Superior temporal gyrus (tissue), 1 donor: ENCODE measurements around the gene BTNL9.
"Not testable (repeated sequence)": the region's sequence is repeated elsewhere in the genome, so short reads cannot be mapped to it uniquely, and the experiment has no call there.

Experiments
- DNase-seq: peaks from one replicate; pipeline ENCODE4 v3.0.0-alpha.2; 2016; ENCODE audit errors: extremely low spot score

Gene BTNL9

DNA sequence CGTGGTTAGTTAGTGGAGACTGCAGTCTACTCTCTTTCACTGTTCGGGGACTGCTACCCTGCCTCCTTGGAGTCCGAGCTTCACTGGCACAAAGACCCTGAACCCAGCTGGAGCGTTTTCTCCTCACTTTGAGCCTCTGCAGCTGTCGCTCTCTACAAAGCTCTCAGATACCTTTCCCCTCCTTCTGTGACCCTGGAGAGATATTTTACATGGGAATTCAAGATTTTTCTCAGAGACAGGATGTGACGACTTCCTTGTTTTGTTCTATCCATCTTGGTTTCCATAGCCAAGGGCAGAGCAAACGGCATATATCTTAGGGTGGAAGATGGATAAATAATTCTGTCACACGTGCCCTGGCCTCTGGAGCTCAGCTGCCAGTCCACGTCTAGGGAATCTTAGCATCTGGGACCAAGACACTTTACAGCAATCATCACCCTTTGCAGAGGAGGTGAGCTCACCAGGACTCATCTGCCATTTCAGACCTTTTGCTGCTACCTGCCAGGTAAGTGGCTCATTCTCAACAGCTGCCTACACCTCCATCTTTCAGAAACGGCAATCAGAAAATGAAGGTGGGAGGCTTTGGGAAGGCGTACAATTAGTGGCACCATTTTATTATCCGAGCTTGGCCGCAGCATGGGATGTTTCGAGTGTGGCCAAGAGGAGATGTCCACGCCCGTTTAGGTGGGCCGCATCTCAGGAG lies at the start of gene BTNL9:
TSS of gene BTNL9 (plus strand) at position 336 of the 700 bp plus-strand sequence. CDS start 5,224 bp downstream, outside the sequence.
- no peak for DNase-seq

DNA sequence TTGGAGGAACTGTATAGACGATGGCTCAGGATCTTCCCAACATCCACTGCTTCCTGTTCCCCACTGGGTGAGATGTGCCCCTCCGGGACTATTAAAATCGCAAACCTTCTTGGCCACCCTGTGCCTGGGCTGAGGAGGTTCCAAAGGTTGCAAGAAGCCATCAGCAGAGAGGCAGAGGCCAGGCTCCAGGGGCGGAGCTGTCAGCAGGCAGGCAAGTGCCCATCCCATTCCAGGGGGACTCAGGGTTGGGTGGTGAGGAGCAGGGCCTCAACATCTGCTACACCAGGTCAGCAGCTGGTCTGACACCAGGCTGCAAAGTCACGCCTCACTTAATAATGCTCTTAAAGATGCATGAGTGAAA lies 49.2 kb upstream of the BTNL9 start:
- no peak for DNase-seq

- no peak for DNase-seq
Observed at GRCh38 chr5:181001947-181002346, 38.1 kb upstream of the BTNL9 start.

DNA sequence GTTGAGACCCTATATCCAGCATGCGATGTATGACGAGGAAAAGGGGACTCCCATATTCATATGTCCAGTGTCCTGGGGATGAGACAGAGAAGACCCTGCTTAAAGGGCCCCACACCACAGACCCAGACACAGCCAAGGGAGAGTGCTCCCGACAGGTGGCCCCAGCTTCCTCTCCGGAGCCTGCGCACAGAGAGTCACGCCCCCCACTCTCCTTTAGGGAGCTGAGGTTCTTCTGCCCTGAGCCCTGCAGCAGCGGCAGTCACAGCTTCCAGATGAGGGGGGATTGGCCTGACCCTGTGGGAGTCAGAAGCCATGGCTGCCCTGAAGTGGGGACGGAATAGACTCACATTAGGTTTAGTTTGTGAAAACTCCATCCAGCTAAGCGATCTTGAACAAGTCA lies 34.3 kb upstream of the BTNL9 start:
- DNase-seq, result no peak

DNA sequence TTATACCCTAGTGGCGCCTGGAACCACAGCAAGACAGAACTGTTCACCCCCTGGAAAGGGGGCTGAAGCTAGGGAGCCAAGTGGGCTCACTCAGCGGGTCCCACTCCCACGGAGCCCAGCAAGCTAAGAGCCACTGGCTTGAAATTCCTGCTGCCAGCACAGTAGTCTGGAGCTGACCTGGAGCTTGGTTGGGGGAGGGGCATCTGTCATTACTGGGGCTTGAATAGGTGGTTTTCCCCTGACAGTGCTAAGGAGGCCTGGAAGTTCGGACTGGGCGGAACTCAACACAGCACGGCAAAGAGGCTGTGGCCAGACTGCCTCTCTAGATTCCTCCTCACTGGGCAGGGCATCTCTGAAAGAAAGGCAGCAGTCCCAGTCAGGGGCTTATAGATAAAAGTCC lies 31.9 kb upstream of the BTNL9 start:
- no peak for DNase-seq

- DNase-seq, result not testable (repeated sequence)
Observed at GRCh38 chr5:181010018-181010417, 30.0 kb upstream of the BTNL9 start.

DNA sequence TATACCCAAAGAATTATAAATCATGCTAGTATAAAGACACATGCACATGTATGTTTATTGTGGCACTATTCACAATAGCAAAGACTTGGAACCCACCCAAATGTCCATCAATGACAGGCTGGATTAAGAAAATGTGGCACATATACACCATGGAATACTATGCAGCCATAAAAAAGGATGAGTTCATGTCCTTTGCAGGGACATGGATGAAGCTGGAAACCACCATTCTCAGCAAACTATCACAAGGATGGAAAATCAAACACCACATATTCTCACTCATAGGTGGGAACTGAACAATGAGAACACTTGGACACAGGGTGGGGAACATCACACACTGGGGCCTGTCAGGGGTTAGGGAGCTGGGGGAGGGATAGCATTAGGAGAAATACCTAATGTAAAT lies 25.4 kb upstream of the BTNL9 start:
- DNase-seq, result not testable (repeated sequence)

GRCh38 chr5:181017448-181017847 lies 22.6 kb upstream of the BTNL9 start:
- not testable (repeated sequence) for DNase-seq

- DNase-seq, result no peak
Observed at GRCh38 chr5:181020688-181021087, 19.4 kb upstream of the BTNL9 start.

DNA sequence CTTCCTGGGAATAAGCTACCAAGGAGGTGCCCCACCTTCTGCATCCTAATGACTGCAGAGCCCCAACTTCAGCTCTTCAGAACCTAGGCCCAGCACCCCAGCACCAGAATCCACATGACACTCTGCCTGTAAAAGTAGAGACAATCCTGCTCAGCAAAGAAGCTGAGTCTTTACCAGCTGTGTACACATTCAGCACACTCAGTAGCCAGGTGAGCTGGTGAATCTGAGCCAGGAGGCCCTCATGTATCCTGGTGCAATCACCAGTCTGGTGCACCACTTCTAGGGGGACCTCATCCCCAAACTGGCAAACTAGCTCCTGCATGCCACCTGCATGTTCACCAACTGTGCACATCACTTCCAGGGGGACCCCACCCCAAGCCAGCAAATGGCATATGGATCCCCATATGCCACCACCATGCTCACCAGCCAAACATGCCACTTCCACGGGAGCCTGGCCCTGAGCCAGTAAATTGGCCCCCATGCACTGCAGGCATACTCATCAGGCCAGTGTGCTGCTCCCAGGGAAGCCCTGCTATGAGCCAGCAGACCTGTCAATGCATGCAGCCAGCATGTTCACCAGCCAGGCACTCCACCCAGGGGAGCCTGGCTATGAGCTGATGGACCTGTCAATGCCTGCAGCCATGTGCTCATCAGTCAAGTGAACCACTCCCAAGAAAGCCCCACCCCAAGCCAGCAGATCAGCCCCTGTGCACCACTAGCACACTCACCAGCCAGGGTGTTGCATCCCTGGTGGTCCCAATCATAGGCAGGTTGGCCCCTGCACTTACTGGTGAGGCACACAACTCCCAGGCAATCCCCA lies 15.6 kb upstream of the BTNL9 start:
- no peak for DNase-seq

GRCh38 chr5:181027452-181028031 lies 12.5 kb upstream of the BTNL9 start:
- no peak for DNase-seq

DNA sequence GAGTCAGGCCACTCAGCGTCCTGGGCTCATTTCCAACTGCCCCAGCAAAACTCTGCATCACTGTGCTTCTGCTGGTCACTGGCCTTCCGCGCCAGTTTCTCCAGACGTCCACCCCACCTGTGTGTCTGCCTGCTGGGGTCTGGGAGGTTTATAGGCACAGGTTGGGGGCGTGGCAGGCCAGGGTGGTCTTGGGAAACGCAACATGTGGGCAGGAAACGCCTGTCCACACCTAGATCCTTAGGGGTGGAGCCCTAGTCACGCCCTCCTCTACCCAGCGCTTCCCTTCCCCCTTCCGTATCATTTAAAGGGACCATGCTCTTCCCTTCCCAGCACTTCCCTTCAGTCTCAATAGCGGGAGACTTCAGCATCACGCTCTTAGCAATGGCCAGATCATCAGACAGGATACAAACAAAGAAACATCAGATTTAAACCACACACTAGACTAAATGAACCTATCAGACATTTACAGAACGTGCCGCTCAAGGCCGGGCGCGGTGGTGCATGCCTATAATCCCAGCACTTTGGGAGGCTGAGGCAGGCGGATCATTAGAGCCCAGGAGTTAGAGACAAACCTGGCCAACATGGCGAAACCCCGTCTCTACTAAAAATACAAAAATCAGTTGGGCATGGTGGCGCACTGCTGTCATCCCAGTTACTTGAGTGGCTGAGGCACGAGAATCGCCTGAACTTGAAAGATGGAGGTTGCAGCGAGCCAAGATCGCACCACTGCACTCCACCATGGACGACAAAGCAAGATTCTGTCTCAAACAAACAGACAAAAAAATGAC lies 11.8 kb upstream of the BTNL9 start:
- no peak for DNase-seq

DNA sequence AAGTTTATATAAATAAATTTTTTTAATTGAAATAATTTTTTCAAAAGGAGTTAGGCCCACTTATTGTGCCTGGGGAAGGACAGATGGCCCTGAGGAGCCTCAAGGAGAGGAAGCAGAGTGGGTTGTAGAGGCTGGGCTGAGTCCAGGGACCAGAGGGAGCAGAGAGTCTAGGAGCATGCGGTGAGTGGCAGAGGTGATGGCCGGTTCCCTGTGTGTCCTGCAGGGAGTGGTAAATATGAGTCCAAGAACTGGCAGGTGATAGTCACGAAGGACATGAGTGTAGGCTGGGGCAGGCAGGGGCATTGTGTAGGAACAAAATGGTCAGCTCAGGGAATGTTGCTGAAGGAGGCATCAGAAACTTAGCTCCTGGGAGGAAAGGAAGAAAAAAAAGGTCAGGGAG lies 8.3 kb upstream of the BTNL9 start:
- DNase-seq, result no peak

DNA sequence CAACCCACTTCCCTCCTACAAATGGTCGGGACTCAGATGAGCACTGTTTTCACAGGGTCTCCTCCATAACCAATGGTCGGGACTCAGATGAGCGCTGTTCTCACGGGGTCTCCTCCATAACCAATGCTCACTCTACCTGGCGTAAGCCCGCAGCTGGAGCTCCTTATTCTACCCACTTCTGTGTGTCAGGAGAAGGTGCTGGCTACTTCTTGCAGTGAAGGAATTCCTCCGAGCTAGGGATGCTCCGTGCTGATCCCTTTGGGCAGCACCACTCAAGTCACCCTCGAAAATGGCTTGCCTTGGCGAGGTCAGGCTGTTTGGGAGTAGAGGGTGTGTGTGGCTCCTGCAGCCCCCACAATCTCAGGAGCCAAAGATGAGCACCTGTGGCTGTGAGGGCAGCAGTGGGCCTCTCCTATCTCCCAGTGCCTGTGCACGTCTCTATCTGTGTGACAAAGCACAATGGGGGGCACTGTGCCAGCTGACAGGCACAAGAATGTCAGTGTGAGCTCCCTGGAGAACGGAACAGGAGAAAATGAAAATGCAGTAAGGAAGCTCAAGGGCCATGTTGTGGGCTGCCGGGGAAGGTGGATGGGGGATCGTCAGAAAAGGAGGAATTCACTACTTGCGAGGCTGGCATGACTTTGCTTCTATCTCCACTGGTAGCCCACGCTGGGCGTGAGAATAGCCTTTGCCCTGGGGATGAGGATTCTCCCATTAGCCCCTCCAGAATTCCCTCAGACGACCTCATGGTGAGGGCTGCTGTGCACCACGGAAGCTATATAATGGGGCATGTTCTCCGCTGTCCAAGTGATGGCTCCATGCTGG lies 3.9 kb upstream of the BTNL9 start:
- DNase-seq, result no peak

DNA sequence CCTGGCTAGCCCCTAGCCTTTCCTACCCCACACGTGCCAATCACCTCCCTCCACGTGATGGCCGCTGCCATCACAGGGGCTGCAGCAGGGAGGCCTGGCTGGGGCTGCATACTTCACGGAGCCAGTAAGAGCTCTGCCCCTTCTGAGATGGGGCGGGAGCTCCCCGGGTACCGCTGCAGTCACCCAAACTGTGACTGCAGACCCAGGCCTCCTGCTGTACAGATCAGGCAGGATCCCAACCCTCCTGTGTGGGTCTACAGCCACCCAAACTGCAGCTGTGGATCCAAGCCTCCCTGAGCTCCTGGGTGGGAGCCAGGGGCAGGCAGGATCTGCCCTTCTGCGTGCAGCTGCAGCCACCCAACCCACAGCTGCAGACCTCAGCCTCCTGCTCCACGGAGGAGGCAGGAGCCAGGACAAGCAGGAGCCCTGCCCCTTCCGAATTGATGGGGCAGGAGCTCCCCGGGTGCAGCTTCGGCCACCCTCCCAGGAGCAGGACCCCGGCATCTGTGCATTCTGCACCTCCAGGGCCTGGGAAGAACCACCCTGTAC lies 3.2 kb upstream of the BTNL9 start:
- DNase-seq, result no peak

- no peak for DNase-seq
Observed at GRCh38 chr5:181037365-181037861, 2.7 kb upstream of the BTNL9 start.

- no peak for DNase-seq
Observed at GRCh38 chr5:181039471-181039870, 595 bp upstream of the BTNL9 start.

- DNase-seq, result no peak
Observed at GRCh38 chr5:181040631-181040945, 522 bp downstream of the BTNL9 start.

DNA sequence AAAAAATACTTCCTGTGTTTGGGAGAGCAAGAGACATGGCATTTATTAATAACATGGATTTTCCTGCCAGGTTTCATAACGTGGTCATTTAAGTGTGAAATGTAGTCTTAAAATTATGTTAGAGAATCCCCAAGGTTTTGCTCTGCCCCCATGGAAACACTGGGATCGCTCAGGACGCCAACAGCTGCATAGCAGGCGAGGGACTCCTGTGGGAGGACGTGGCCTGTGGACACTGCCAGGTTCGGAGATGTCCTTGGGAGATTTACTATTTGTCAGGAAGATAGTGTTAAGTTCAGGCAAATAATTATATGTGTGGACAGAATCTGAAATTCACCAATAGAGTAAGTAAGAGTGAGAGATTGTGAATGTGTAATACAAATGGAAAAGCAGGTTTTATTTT lies 977 bp downstream of the BTNL9 start:
- DNase-seq, result no peak

GRCh38 chr5:181042036-181042713 lies 2.1 kb downstream of the BTNL9 start:
- no peak for DNase-seq
